B cell (primary cell): Measurements from ENCODE around the gene LRTM2. TPM values are rescaled to one million over a fixed set of nuclear protein-coding genes. Genes with fewer than 3 reads are reported as not detected.

ENCODE experiments used
- ATAC-seq: fragments of 200-7000 bp; cut with Tn5 transposase; one replicate; pipeline ENCODE4 v1.10.0; 2021; ENCODE audit warnings: low read depth, mild to moderate bottlenecking, moderate number of reproducible peaks, moderate library complexity
- CTCF ChIA-PET: fragments of 350-600 bp; sonication (Branson Sonifier 250); formaldehyde crosslinking; loops from one replicate; lab custom pipeline; 2021; ENCODE audit warnings: antibody characterized with exemption, inconsistent platforms; lab: Charles Lee
- POLR2A ChIA-PET: fragments of 350-600 bp; sonication (Branson Sonifier 250); formaldehyde crosslinking; loops from one replicate; lab custom pipeline; 2021; ENCODE audit warnings: antibody characterized with exemption; lab: Charles Lee
- DNase-seq: peaks from one replicate; pipeline ENCODE4 v3.0.0; 2013
- H2AFZ ChIP-seq: 2 replicates; pipeline ENCODE4 v1.6.1; 2012; ENCODE audit warnings: mild to moderate bottlenecking, low read depth, low read length; ENCODE audit not compliant: insufficient read depth, poor library complexity, severe bottlenecking
- H3K27ac ChIP-seq, 2 donors: 1 replicate in 1 of 2; 2 replicates in 1 of 2; pipeline ENCODE4 v1.5.1; 2012 to 2013; ENCODE audit warnings: low read length in 2 of 2, mild to moderate bottlenecking in 2 of 2, moderate library complexity in 1 of 2
- H3K27me3 ChIP-seq, 4 experiments: fragments of 200-600 bp in 1 of 4; sonication (generic) in 1 of 4; replicated peaks in 1 of 4; 1 replicate in 2 of 4; 2 replicates in 2 of 4; pipeline versions ENCODE4 v1.6.1 to v1.7.0; 2013 to 2016; ENCODE audit warnings: low read length in 3 of 4, mild to moderate bottlenecking in 2 of 4, mixed read lengths in 1 of 4, moderate library complexity in 1 of 4; ENCODE audit not compliant: insufficient read depth in 4 of 4, control insufficient read depth in 3 of 4; ENCODE audit errors: control extremely low read depth in 1 of 4
- H3K36me3 ChIP-seq, 2 experiments: replicated peaks in 1 of 2; 1 replicate in 1 of 2; 2 replicates in 1 of 2; pipeline versions ENCODE4 v1.6.1 to v1.7.1; 2013; ENCODE audit warnings: low read length in 1 of 2; ENCODE audit not compliant: insufficient read depth in 2 of 2, control insufficient read depth in 1 of 2; ENCODE audit errors: control extremely low read depth in 1 of 2, extremely low read depth in 1 of 2
- H3K4me1 ChIP-seq, 2 donors: fragments of 200-600 bp in 1 of 2; sonication (generic) in 1 of 2; 1 replicate in 1 of 2; 2 replicates in 1 of 2; pipeline versions ENCODE4 v1.5.1 to v1.6.1; 2013 to 2017; ENCODE audit warnings: low read length in 2 of 2; ENCODE audit not compliant: control insufficient read depth in 2 of 2, insufficient read depth in 2 of 2
- H3K4me2 ChIP-seq: replicated peaks from 2 replicates; pipeline ENCODE3; 2012; ENCODE audit warnings: mild to moderate bottlenecking, low read depth, low read length; ENCODE audit not compliant: poor library complexity, severe bottlenecking
- H3K4me3 ChIP-seq, 5 experiments: fragments of 200-600 bp in 1 of 5; sonication (generic) in 1 of 5; 1 replicate in 3 of 5; 2 replicates in 2 of 5; pipeline versions ENCODE4 v1.5.1 to v1.7.0; 2011 to 2016; ENCODE audit warnings: low read length in 4 of 5, mild to moderate bottlenecking in 4 of 5, low read depth in 2 of 5, control low read depth in 1 of 5, moderate library complexity in 1 of 5; ENCODE audit not compliant: insufficient read depth in 1 of 5; ENCODE audit errors: control extremely low read depth in 1 of 5, extremely low read depth in 1 of 5
- H3K79me2 ChIP-seq: fragments of 200-600 bp; sonication (generic); one replicate; pipeline ENCODE4 v1.6.0; 2016; ENCODE audit warnings: low read length; ENCODE audit not compliant: control insufficient read depth, insufficient read depth
- H3K9ac ChIP-seq: fragments of 200-600 bp; sonication (generic); 2 replicates; pipeline ENCODE4 v1.6.1; 2017; ENCODE audit warnings: mild to moderate bottlenecking, low read length, moderate library complexity
- H3K9me3 ChIP-seq, 3 donors: one replicate each; pipeline versions ENCODE4 v1.6.1 to v1.7.1; 2013; ENCODE audit warnings: low read length in 2 of 3; ENCODE audit not compliant: control insufficient read depth in 2 of 3, insufficient read depth in 1 of 3; ENCODE audit errors: control extremely low read depth in 1 of 3
- H4K20me1 ChIP-seq: 2 replicates; pipeline ENCODE4 v1.6.0; 2012; ENCODE audit warnings: mild to moderate bottlenecking, low read length; ENCODE audit not compliant: insufficient read depth, control insufficient read depth, poor library complexity, severe bottlenecking
- H3K27ac Mint-ChIP-seq: one replicate; pipeline ENCODE4 v1.8.0; 2021; ENCODE audit warnings: mixed read lengths
- H3K27me3 Mint-ChIP-seq: one replicate; pipeline ENCODE4 v1.8.0; 2021; ENCODE audit warnings: mixed read lengths
- H3K4me1 Mint-ChIP-seq: one replicate; pipeline ENCODE4 v1.8.0; 2021; ENCODE audit warnings: mixed read lengths
- H3K4me3 Mint-ChIP-seq: one replicate; pipeline ENCODE4 v1.8.0; 2021; ENCODE audit warnings: mixed read lengths
- H3K9me3 Mint-ChIP-seq: one replicate; pipeline ENCODE4 v1.8.0; 2022; ENCODE audit warnings: mixed read lengths; ENCODE audit not compliant: insufficient read depth
- CTCF ChIP-seq: fragments of 200-600 bp; IDR thresholded peaks from one replicate; pipeline ENCODE4 v1.8.0; 2022; ENCODE audit warnings: antibody characterized with exemption, mild to moderate bottlenecking
- EZH2 ChIP-seq: IDR thresholded peaks from 2 replicates; pipeline ENCODE4 v1.6.1; 2012; ENCODE audit warnings: borderline replicate concordance, low read depth, mild to moderate bottlenecking, moderate library complexity, low read length; ENCODE audit not compliant: insufficient read depth, poor library complexity, severe bottlenecking
- WGBS: methylation state at CpG from one replicate; pipeline ENCODE4 v1.1.5; 2013; ENCODE audit warnings: missing lambda C conversion rate; ENCODE audit not compliant: insufficient coverage; 5-methylcytosine and 5-hydroxymethylcytosine counted together
- intact Hi-C: fragments of 100-400 bp; cut with micrococcal nuclease; formaldehyde crosslinking; loops from one replicate; pipeline ENCODE4 v1.10.0; 2022
- polyA plus RNA-seq: library from polyadenylated mRNA; depleted of rRNA; stranded (reverse); fragments of >200 nt; gene quantifications from 2 replicates; pipeline ENCODE4 v1.2.3, GENCODE V29; 2012
- total RNA-seq, 2 donors: library from RNA; stranded (reverse); fragments of 120-200 nt in 1 of 2; gene quantifications; 1 replicate in 1 of 2; 2 replicates in 1 of 2; pipeline versions ENCODE4 v1.2.3 to v1.2.4, GENCODE V29; 2013 to 2022

Gene LRTM2
- total and polyA plus RNA-seq, 2 donors (not counting 1 experiment from before 2014, with no cell fraction given): not detected

GRCh38 chr12:1848146-1848545, 27.8 kb downstream of the LRTM2 start:
- Histone ChIP-seq H3K9me3 (no peaks in the 10 kb centered on the region), H3K4me1 (peaks cover 0 to 2% of the 10 kb centered on the region in 2 donors), H3K27me3 (no peaks in the 10 kb centered on the region), H2AFZ (no peak overlapping the region), H3K9ac (no peak overlapping the region), H3K4me2 (no peak overlapping the region), H3K27ac (no peak overlapping the region), H3K4me3 (no peak overlapping the region), H3K36me3 (no peaks in the 10 kb centered on the region), H3K79me2 (no peaks in the 10 kb centered on the region), H4K20me1 (no peaks in the 10 kb centered on the region)
- Mint-ChIP-seq H3K27ac (no peak overlapping the region), H3K4me3 (no peak overlapping the region), H3K4me1 (peaks cover 6% of the 10 kb centered on the region), H3K27me3 (peaks cover 3% of the 10 kb centered on the region), H3K9me3 (no peaks in the 10 kb centered on the region)
- intact Hi-C loops: no loop called here
- ChIA-PET CTCF (no interaction called here), POLR2A (no interaction called here)
- 91% methylated on average over 7 of the region's 10 CpGs for WGBS
- no peak for DNase-seq
- no peak for TF ChIP-seq EZH2
- no peak for TF ChIP-seq CTCF
- ATAC-seq: no peak

- 98% methylated on average over 4 of the region's 6 CpGs for WGBS
- CTCF ChIA-PET: no interaction called here
- intact Hi-C loops: no loop called here
These were observed 28.4 kb downstream of the LRTM2 start for GRCh38 chr12:1848745-1849144.

More at GRCh38 chr12:1848745-1849144, 28.4 kb downstream of the LRTM2 start:
- no peak overlapping the region for H3K27ac ChIP-seq
- H3K4me3 ChIP-seq: no peak overlapping the region
- peaks cover 3% of the 10 kb centered on the region for H3K27me3 Mint-ChIP-seq
- H3K27me3 ChIP-seq: no peaks in the 10 kb centered on the region
- no peaks in the 10 kb centered on the region for H4K20me1 ChIP-seq
- peaks cover 0 to 4% (median 0%) of the 10 kb centered on the region in 3 donors for H3K9me3 ChIP-seq
- peaks cover 6% of the 10 kb centered on the region for H3K4me1 Mint-ChIP-seq
- ATAC-seq (no peak), DNase-seq (no peak)
- H2AFZ ChIP-seq: no peak overlapping the region
- no peak overlapping the region for H3K4me2 ChIP-seq
- POLR2A ChIA-PET: no interaction called here
- no peak overlapping the region for H3K9ac ChIP-seq
- no peaks in the 10 kb centered on the region for H3K9me3 Mint-ChIP-seq
- H3K4me3 Mint-ChIP-seq: no peak overlapping the region
- H3K79me2 ChIP-seq: no peaks in the 10 kb centered on the region
- no peak overlapping the region for H3K27ac Mint-ChIP-seq
- TF ChIP-seq CTCF: no peak
- TF ChIP-seq EZH2: no peak
- no peaks in the 10 kb centered on the region for H3K4me1 ChIP-seq
- H3K36me3 ChIP-seq: no peaks in the 10 kb centered on the region
